H9 (cell line): Measurements from ENCODE around the gene KDM4C. TPM values are rescaled to one million over a fixed set of nuclear protein-coding genes. Genes with fewer than 3 reads are reported as not detected.

Experiments
- DNase-seq: peaks from one replicate; pipeline ENCODE4 v3.0.0-alpha.2; 2017
- H2AFZ ChIP-seq: one replicate; pipeline ENCODE4 v1.6.1; 2013; ENCODE audit warnings: mild to moderate bottlenecking, low read length, control low read depth, moderate library complexity
- H2AK5ac ChIP-seq: 2 replicates; pipeline ENCODE4 v1.6.1; 2013; ENCODE audit warnings: low read length, control low read depth, mixed read lengths; ENCODE audit not compliant: insufficient read length
- H2BK120ac ChIP-seq: one replicate; pipeline ENCODE4 v1.6.1; 2013; ENCODE audit warnings: low read depth, mild to moderate bottlenecking, low read length, control low read depth, inconsistent platforms; ENCODE audit not compliant: poor library complexity, severe bottlenecking
- H2BK12ac ChIP-seq: 2 replicates; pipeline ENCODE4 v1.6.1; 2013; ENCODE audit warnings: low read length, control low read depth, mixed read lengths, low read depth; ENCODE audit not compliant: insufficient read length
- H2BK15ac ChIP-seq: 2 replicates; pipeline ENCODE4 v1.6.1; 2013; ENCODE audit warnings: low read depth, low read length, control low read depth
- H2BK20ac ChIP-seq: one replicate; pipeline ENCODE4 v1.6.1; 2013; ENCODE audit warnings: low read depth, mild to moderate bottlenecking, low read length, control low read depth, inconsistent platforms; ENCODE audit not compliant: poor library complexity, severe bottlenecking
- H2BK5ac ChIP-seq: 2 replicates; pipeline ENCODE4 v1.6.1; 2013; ENCODE audit warnings: low read length, control low read depth, mixed read lengths; ENCODE audit not compliant: insufficient read length
- H3K14ac ChIP-seq: 2 replicates; pipeline ENCODE4 v1.6.1; 2013; ENCODE audit warnings: low read length, control low read depth; ENCODE audit not compliant: insufficient read depth
- H3K18ac ChIP-seq: 2 replicates; pipeline ENCODE4 v1.6.1; 2013; ENCODE audit warnings: low read depth, mild to moderate bottlenecking, mixed read lengths, low read length, control low read depth; ENCODE audit not compliant: insufficient read length
- H3K23ac ChIP-seq: 2 replicates; pipeline ENCODE4 v1.6.1; 2013; ENCODE audit warnings: low read length, control low read depth, mixed read lengths, low read depth; ENCODE audit not compliant: insufficient read length
- H3K23me2 ChIP-seq: 2 replicates; pipeline ENCODE4 v1.6.1; 2013; ENCODE audit warnings: low read depth, mild to moderate bottlenecking, mixed read lengths, low read length, control low read depth; ENCODE audit not compliant: insufficient read length, poor library complexity, severe bottlenecking
- H3K27ac ChIP-seq: 2 replicates; pipeline ENCODE4 v1.5.1; 2013; ENCODE audit warnings: low read length, control low read depth, mixed read lengths, low read depth; ENCODE audit not compliant: insufficient read length
- H3K27me3 ChIP-seq: 2 replicates; pipeline ENCODE4 v1.6.1; 2013; ENCODE audit warnings: low read length, control low read depth, inconsistent platforms; ENCODE audit not compliant: insufficient read depth
- H3K4ac ChIP-seq: 2 replicates; pipeline ENCODE4 v1.6.1; 2013; ENCODE audit warnings: low read depth, mild to moderate bottlenecking, control low read depth, inconsistent platforms, low read length, moderate library complexity
- H3K4me1 ChIP-seq: 2 replicates; pipeline ENCODE4 v1.6.1; 2013; ENCODE audit warnings: low read length, control low read depth, inconsistent platforms; ENCODE audit not compliant: insufficient read depth
- H3K4me2 ChIP-seq: 2 replicates; pipeline ENCODE4 v1.6.1; 2013; ENCODE audit warnings: low read length, control low read depth, mixed read lengths; ENCODE audit not compliant: insufficient read length, insufficient read depth
- H3K56ac ChIP-seq: 2 replicates; pipeline ENCODE4 v1.6.1; 2013; ENCODE audit warnings: low read depth, mild to moderate bottlenecking, mixed read lengths, low read length, control low read depth; ENCODE audit not compliant: insufficient read length
- H3K79me1 ChIP-seq: 2 replicates; pipeline ENCODE4 v1.6.1; 2013; ENCODE audit warnings: low read depth, mild to moderate bottlenecking, moderate library complexity, low read length, control low read depth, inconsistent platforms; ENCODE audit not compliant: insufficient read depth, poor library complexity, severe bottlenecking
- H3K79me2 ChIP-seq: 2 replicates; pipeline ENCODE4 v1.6.1; 2013; ENCODE audit warnings: low read length, control low read depth, inconsistent platforms; ENCODE audit not compliant: insufficient read depth
- H3K9ac ChIP-seq: 2 replicates; pipeline ENCODE4 v1.6.1; 2013; ENCODE audit warnings: low read length, control low read depth, mixed read lengths; ENCODE audit not compliant: insufficient read length; ENCODE audit errors: extremely low read depth
- H3K9me3 ChIP-seq: one replicate; pipeline ENCODE4 v1.6.1; 2013; ENCODE audit warnings: low read depth, low read length, inconsistent platforms; ENCODE audit not compliant: control insufficient read depth
- H3T11ph ChIP-seq: one replicate; pipeline ENCODE4 v1.6.1; 2013; ENCODE audit warnings: mild to moderate bottlenecking, low read length, control low read depth, inconsistent platforms
- H4K20me1 ChIP-seq: one replicate; pipeline ENCODE4 v1.6.1; 2013; ENCODE audit not compliant: control insufficient read depth, insufficient read length, insufficient read depth
- H4K5ac ChIP-seq: 2 replicates; pipeline ENCODE4 v1.6.1; 2013; ENCODE audit warnings: low read depth, mild to moderate bottlenecking, mixed read lengths, low read length, control low read depth; ENCODE audit not compliant: insufficient read length
- H4K8ac ChIP-seq: replicated peaks from 2 replicates; pipeline ENCODE4 v1.6.1; 2013; ENCODE audit warnings: low read length, control low read depth, mixed read lengths, low read depth; ENCODE audit not compliant: insufficient read length
- H4K91ac ChIP-seq: 2 replicates; pipeline ENCODE4 v1.6.1; 2013; ENCODE audit warnings: low read depth, mild to moderate bottlenecking, moderate library complexity, mixed read lengths, low read length, control low read depth; ENCODE audit not compliant: insufficient read length
- H3K27ac Mint-ChIP-seq, 3 experiments: 2 replicates in 2 of 3; 3 replicates in 1 of 3; pipeline ENCODE4 v1.8.0; 2020 to 2021; ENCODE audit warnings: mixed read lengths in 3 of 3, mild to moderate bottlenecking in 1 of 3, moderate library complexity in 1 of 3
- H3K27me3 Mint-ChIP-seq: 2 replicates; pipeline ENCODE4 v1.8.0; 2021; ENCODE audit warnings: low read depth, mild to moderate bottlenecking, moderate library complexity, mixed read lengths
- H3K36me3 Mint-ChIP-seq, 3 experiments: 2 replicates in 2 of 3; 3 replicates in 1 of 3; pipeline ENCODE4 v1.8.0; 2020 to 2021; ENCODE audit warnings: low read depth in 3 of 3, mixed read lengths in 3 of 3; ENCODE audit not compliant: insufficient read depth in 1 of 3
- H3K4me1 Mint-ChIP-seq, 2 experiments: 2 replicates each; pipeline ENCODE4 v1.8.0; 2020; ENCODE audit warnings: mixed read lengths in 2 of 2
- H3K4me3 Mint-ChIP-seq, 2 experiments: 2 replicates in 1 of 2; 3 replicates in 1 of 2; pipeline ENCODE4 v1.8.0; 2020 to 2021; ENCODE audit warnings: mild to moderate bottlenecking in 2 of 2, mixed read lengths in 2 of 2, moderate library complexity in 1 of 2
- H3K9me3 Mint-ChIP-seq, 2 experiments: 2 replicates in 1 of 2; 3 replicates in 1 of 2; pipeline ENCODE4 v1.8.0; 2020; ENCODE audit warnings: mild to moderate bottlenecking in 2 of 2, mixed read lengths in 2 of 2, moderate library complexity in 1 of 2
- CTCF ChIP-seq: fragments of 200-600 bp; sonication (generic); conservative IDR thresholded peaks from 3 replicates; pipeline ENCODE4 v1.8.0; 2021; ENCODE audit warnings: antibody characterized with exemption, mild to moderate bottlenecking
- WGBS: extraction: QIAGEN DNeasy Blood & Tissue Kit; methylation state at CpG from one replicate; pipeline ENCODE4 v1.1.7; 2013; ENCODE audit warnings: missing lambda C conversion rate, low lambda C conversion rate, mixed read lengths; ENCODE audit not compliant: insufficient read length; ENCODE audit errors: extremely low coverage; 5-methylcytosine and 5-hydroxymethylcytosine counted together
- total RNA-seq: library from RNA; stranded (reverse); gene quantifications from 2 replicates; pipeline ENCODE4 v1.2.1, GENCODE V29; 2021

Gene KDM4C
- total RNA-seq, 1 experiment from 2014 or later: 24.0 TPM

DNA sequence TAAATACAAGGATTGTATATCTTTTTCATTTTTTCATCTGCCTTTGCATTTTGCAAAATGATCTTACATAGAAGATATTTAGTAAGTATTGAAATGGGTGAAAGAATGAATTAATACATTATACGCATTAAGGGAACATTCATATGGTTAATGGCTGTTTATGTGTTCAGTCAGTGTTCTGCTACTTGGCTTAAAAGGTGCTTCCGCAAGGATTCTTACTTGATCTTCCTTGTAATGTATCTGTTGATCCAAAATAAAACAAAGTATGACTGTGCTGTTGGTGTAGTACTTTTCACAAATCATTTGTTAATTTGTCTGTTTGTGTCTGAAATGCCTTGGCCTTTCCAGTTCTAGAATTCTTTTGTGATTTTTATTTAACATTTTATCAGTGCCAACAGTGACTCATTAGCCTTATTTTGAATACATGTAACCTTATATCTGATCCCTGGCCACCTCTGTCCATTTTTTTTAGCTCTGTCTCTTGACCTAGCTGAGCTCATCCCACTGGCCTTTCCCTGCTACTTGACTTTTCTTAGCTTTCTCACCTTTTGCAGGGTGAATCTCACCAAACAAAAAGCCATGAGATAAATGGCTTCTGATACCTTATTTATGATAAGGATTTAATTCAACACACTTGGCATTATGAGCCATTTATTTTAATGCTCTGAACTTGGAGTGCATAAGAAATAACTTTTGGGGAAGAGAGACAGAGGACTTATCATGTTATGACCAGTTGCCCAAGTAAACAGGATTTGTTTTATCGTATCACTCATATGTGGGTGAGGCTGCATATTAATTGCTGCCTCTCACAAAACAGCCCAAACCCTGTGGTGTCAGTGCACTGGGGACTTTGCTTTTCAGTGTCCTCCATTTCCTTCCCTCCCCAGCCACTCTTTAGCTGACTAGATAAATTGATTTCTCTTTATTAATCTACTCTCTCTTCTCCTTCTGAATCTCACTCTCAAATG is 340.3 kb downstream of the KDM4C start:
- Histone ChIP-seq H3K4me1 (no peaks in the 10 kb centered on the region; the same call in none of the 2 replicates), H3K14ac (no peak overlapping the region), H4K5ac (no peak overlapping the region), H4K20me1 (no peaks in the 10 kb centered on the region), H3K4me2 (no peak overlapping the region), H3K56ac (no peak overlapping the region), H2BK5ac (no peak overlapping the region), H2BK12ac (no peak overlapping the region), H4K8ac (no peak overlapping the region), H3K9me3 (no peaks in the 10 kb centered on the region), H2BK20ac (no peak overlapping the region), H3K18ac (no peak overlapping the region), H2AFZ (no peak overlapping the region), H4K91ac (no peak overlapping the region), H2BK15ac (no peak overlapping the region), H3K79me2 (no peaks in the 10 kb centered on the region), H3K23ac (no peak overlapping the region), H3T11ph (no peak overlapping the region), H2BK120ac (no peak overlapping the region), H3K4ac (no peak overlapping the region), H3K27me3 (no peaks in the 10 kb centered on the region), H2AK5ac (no peak overlapping the region), H3K23me2 (no peaks in the 10 kb centered on the region), H3K79me1 (no peaks in the 10 kb centered on the region), H3K9ac (no peak overlapping the region), H3K27ac (no peak overlapping the region)
- WGBS: 100% methylated on average over 1 of the region's 3 CpGs
- peaks cover 6 to 18% (median 15%) of the 10 kb centered on the region in 3 experiments; a peak in 6 of 7 replicates for H3K36me3 Mint-ChIP-seq
- peaks cover 7 to 9% of the 10 kb centered on the region in 2 experiments; a peak in 2 of 5 replicates for H3K9me3 Mint-ChIP-seq
- H3K27me3 Mint-ChIP-seq: no peaks in the 10 kb centered on the region; the same call in 1 of the 2 replicates
- peaks cover 6 to 16% of the 10 kb centered on the region in 2 experiments for H3K4me1 Mint-ChIP-seq
- H3K27ac Mint-ChIP-seq: 0 out of 7 replicates have a peak overlapping the region, but pooled peaks of 1 of the 3 experiments have one; percentile 10
- no peak for TF ChIP-seq CTCF
- DNase-seq: no peak
- no peak overlapping the region for H3K4me3 Mint-ChIP-seq
